K562 (cell line): ENCODE measurements around the gene ZMYM2. TPM values are rescaled to one million over a fixed set of nuclear protein-coding genes. Genes with fewer than 3 reads are reported as not detected.

Source experiments
- CBX8 ChIP-seq: fragments of 200-600 bp; sonication (generic); IDR thresholded peaks from 2 replicates; pipeline ENCODE4 v1.6.1; 2012; ENCODE audit warnings: borderline replicate concordance, mixed run types, low read depth, mild to moderate bottlenecking, moderate library complexity, mixed read lengths, low read length, control low read depth, inconsistent platforms; ENCODE audit not compliant: poor library complexity, severe bottlenecking; ENCODE audit errors: extremely low read depth
- CREM ChIP-seq: IDR thresholded peaks from 2 replicates; pipeline ENCODE4 v1.6.1; 2014; ENCODE audit warnings: antibody characterized with exemption, low read depth
- DACH1 ChIP-seq: fragments of 450-650 bp; IDR thresholded peaks from 2 replicates; pipeline ENCODE4 v1.6.1; 2018; ENCODE audit not compliant: partially characterized antibody
- ESRRA ChIP-seq: fragments of 450-650 bp; IDR thresholded peaks from 2 replicates; pipeline ENCODE4 v1.6.1; 2014; ENCODE audit warnings: low read depth, mild to moderate bottlenecking, moderate library complexity, borderline replicate concordance
- GTF2A2 ChIP-seq: IDR thresholded peaks from 2 replicates; pipeline ENCODE4 v1.6.1; 2016; ENCODE audit warnings: mild to moderate bottlenecking, missing genetic modification characterization, missing compliant biosample characterization
- MAZ ChIP-seq, 2 experiments: fragments of 450-650 bp in 1 of 2; sonication (generic) in 1 of 2; formaldehyde crosslinking; IDR thresholded peaks in 1 of 2; conservative IDR thresholded peaks in 1 of 2; 2 replicates each; pipeline versions ENCODE4 v1.4.0 to v1.5.0; 2020; ENCODE audit warnings: mild to moderate bottlenecking in 1 of 2, missing genetic modification reagents in 1 of 2
- NFYB ChIP-seq: IDR thresholded peaks from 2 replicates; pipeline ENCODE4 v1.6.1; 2011; ENCODE audit warnings: mild to moderate bottlenecking, moderate library complexity; ENCODE audit not compliant: insufficient read length; ENCODE audit errors: extremely low read depth
- POLR2AphosphoS5 ChIP-seq: IDR thresholded peaks from 2 replicates; pipeline ENCODE4 v1.6.1; 2011; ENCODE audit warnings: mild to moderate bottlenecking, low read depth, low read length, moderate library complexity; ENCODE audit not compliant: control insufficient read depth, insufficient read depth
- TAF7 ChIP-seq: fragments of 450-650 bp; IDR thresholded peaks from 2 replicates; pipeline ENCODE4 v1.6.1; 2016; ENCODE audit warnings: missing genetic modification characterization, missing compliant biosample characterization
- USF1 ChIP-seq: sonication (generic); formaldehyde crosslinking; IDR thresholded peaks from 2 replicates; pipeline ENCODE4 v1.9.0; 2022; ENCODE audit warnings: mild to moderate bottlenecking, missing genetic modification reagents
- ZNF431 ChIP-seq: sonication (generic); formaldehyde crosslinking; IDR thresholded peaks from 2 replicates; pipeline ENCODE4 v1.8.0; 2022; ENCODE audit warnings: mild to moderate bottlenecking, missing genetic modification reagents
- ZNF717 ChIP-seq: fragments of 250-450 bp; sonication (Bioruptor Pico); IDR thresholded peaks from 2 replicates; pipeline ENCODE4 v1.5.0; 2021
- polyA plus RNA-seq, 8 experiments: library from polyadenylated mRNA; depleted of rRNA in 4 of 8; stranded (reverse) in 5 of 8; unstranded in 3 of 8; fragments of >200 nt; fragmentation: Nextera tagmentation in 2 of 8; fragmentation: Illumina TruSeq in 1 of 8; extraction: Ambion mirVana in 2 of 8; extraction: Trizol in 1 of 8; gene quantifications; 2 replicates each; pipeline versions ENCODE4 v1.2.1 to v1.2.3, GENCODE V29; 2011 to 2014; ENCODE audit warnings: inconsistent platforms in 1 of 8, missing spikeins in 1 of 8
- total RNA-seq, 7 experiments: library from RNA; depleted of rRNA in 6 of 7; stranded (reverse); fragments of >200 nt in 6 of 7; fragmentation: Illumina TruSeq in 2 of 7; extraction: Trizol in 2 of 7; gene quantifications; 2 replicates each; pipeline versions ENCODE4 v1.2.1 to v1.2.3, GENCODE V29; 2011 to 2021; ENCODE audit warnings: low replicate concordance in 1 of 7
- TF ChIP-seq, protein P1 (sequence below), 2 experiments: fragments of 450-650 bp; formaldehyde crosslinking in 1 of 2; IDR thresholded peaks; 2 replicates each; pipeline versions ENCODE4 v1.4.0 to v1.6.1; 2014 to 2020; ENCODE audit warnings: mild to moderate bottlenecking in 2 of 2, borderline replicate concordance in 1 of 2, low read depth in 1 of 2
- TF ChIP-seq, protein P2 (sequence below): fragments of 250-450 bp; sonication (Bioruptor Pico); IDR thresholded peaks from 2 replicates; pipeline ENCODE4 v1.5.0; 2020; ENCODE audit warnings: mild to moderate bottlenecking

ZMYM2 gene
- total and polyA plus RNA-seq, 9 of the 15 experiments (the other 6 are each of a cell fraction or from before 2014, with no cell fraction given): 5.0 to 48.8 (median 26.8) TPM

DNA sequence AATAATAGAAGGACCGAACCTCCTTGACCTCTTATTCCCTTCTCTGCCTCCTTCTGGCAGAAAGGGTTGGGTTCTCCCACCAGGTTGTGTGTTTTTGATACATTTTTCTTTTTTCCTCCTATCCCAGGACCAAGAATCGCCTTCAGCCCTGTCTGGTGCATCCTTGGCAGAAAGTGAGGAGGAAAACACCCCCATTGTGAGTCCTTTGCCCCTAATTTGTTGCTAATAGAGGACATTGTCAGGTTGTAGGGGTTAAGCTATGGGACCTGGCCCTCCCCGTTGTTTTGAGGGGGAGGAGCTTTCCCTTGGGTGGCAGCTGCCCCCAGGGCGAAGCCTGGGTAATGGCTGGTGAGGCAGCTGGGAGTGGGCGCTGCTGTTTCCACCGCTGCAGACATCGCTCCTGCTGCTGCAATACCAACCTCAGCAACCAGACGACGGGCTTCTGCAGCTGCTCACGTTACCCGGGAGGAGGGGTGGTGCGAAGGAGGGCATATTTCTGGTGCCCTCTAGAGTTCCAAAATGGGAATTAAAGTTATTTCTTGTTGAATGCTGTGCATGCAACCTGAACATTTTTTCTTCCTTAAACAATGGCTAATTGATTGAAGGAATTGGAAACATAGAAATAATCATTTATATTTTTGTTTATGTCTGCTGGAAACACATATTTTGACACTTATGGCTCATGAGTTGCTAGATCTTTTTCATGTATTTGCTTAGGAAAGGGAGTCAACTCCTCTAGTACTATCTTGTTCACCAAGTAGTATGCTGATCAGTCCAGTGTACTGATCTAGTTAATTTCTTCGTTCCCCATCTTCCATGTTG lies 1.5 kb downstream of the ZMYM2 start (continued):
- TF ChIP-seq ZNF431 (CRISPR knock-in tag): no peak
- TF ChIP-seq ESRRA: no peak
- no peak for TF ChIP-seq GTF2A2 (tag)
- TF ChIP-seq, protein P1, sequence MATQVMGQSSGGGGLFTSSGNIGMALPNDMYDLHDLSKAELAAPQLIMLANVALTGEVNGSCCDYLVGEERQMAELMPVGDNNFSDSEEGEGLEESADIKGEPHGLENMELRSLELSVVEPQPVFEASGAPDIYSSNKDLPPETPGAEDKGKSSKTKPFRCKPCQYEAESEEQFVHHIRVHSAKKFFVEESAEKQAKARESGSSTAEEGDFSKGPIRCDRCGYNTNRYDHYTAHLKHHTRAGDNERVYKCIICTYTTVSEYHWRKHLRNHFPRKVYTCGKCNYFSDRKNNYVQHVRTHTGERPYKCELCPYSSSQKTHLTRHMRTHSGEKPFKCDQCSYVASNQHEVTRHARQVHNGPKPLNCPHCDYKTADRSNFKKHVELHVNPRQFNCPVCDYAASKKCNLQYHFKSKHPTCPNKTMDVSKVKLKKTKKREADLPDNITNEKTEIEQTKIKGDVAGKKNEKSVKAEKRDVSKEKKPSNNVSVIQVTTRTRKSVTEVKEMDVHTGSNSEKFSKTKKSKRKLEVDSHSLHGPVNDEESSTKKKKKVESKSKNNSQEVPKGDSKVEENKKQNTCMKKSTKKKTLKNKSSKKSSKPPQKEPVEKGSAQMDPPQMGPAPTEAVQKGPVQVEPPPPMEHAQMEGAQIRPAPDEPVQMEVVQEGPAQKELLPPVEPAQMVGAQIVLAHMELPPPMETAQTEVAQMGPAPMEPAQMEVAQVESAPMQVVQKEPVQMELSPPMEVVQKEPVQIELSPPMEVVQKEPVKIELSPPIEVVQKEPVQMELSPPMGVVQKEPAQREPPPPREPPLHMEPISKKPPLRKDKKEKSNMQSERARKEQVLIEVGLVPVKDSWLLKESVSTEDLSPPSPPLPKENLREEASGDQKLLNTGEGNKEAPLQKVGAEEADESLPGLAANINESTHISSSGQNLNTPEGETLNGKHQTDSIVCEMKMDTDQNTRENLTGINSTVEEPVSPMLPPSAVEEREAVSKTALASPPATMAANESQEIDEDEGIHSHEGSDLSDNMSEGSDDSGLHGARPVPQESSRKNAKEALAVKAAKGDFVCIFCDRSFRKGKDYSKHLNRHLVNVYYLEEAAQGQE (IDR thresholded peaks at IDR 0.05; ENCODE audit: borderline replicate concordance): peak; percentile 25; the same call in 1 of the 2 replicates
- TF ChIP-seq, protein P1 (CRISPR knock-in tag; IDR thresholded peaks at IDR 0.05; ENCODE audit: low read depth): no peak
- TF ChIP-seq ZNF717 (CRISPR knock-in tag): no peak
- peak; percentile 42 to 71; a peak in 2 of 4 replicates for TF ChIP-seq MAZ (CRISPR knock-in tag; conservative IDR thresholded peaks at IDR 0.05 in 1 of 2, IDR thresholded peaks at IDR 0.05 in 1 of 2)
- peak; percentile 43 for TF ChIP-seq DACH1
- no peak for TF ChIP-seq NFYB
- no peak for TF ChIP-seq CBX8
- TF ChIP-seq, protein P2, sequence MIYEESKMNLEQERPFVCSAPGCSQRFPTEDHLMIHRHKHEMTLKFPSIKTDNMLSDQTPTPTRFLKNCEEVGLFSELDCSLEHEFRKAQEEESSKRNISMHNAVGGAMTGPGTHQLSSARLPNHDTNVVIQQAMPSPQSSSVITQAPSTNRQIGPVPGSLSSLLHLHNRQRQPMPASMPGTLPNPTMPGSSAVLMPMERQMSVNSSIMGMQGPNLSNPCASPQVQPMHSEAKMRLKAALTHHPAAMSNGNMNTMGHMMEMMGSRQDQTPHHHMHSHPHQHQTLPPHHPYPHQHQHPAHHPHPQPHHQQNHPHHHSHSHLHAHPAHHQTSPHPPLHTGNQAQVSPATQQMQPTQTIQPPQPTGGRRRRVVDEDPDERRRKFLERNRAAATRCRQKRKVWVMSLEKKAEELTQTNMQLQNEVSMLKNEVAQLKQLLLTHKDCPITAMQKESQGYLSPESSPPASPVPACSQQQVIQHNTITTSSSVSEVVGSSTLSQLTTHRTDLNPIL (CRISPR knock-in tag): no peak
- TF ChIP-seq TAF7 (tag): no peak
- TF ChIP-seq USF1 (CRISPR knock-in tag): no peak
- no peak for TF ChIP-seq POLR2AphosphoS5
- TF ChIP-seq CREM: 0 out of 2 replicates have a peak, but pooled peaks have one; percentile 48
